ENCODE results near the gene PXDN.
"Not testable (repeated sequence)": the region's sequence is repeated elsewhere in the genome, so short reads cannot be mapped to it uniquely, and the experiment has no call there.

PXDN gene

DNA sequence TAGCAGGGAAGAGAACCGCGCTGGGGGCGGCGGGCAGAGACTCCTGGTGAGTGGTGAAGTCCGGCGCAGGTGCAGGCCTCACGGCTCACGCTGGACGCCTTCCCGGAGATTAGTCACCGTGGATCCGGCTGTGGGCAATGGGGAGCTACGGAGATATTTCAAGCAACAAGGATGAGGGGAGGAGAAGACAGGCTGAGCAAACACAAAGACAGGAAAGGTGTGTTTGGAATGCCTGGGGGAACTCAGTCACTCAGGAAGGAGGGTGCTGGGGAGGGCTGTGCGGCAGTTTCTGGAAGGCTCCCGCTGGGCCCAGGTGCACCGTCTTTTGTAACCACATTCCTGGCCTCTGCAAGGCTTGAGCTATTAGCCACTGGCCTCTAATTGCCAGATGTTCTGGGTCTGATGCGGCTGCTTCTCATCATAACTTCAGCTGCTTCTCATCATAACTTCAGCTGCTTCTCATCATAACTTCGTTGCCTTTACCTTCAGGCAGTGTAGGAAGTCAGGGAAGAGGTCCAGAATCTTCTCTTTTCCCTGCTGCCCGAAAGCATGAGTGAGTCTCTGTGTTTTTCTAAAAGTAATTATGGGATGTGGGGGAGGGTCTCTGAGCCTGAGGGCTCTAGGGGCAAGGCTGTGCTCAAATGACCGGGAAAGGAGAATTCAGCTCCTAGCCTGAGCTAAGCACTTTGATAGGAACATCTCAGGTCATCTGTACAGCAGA is 118.9 kb downstream of the PXDN start:
- H3K4me1 Mint-ChIP-seq = no peaks in the 10 kb centered on the region
- no peaks in the 10 kb centered on the region for H3K9me3 Mint-ChIP-seq
- H3K27me3 Mint-ChIP-seq = no peaks in the 10 kb centered on the region
- no peaks in the 10 kb centered on the region for H3K36me3 Mint-ChIP-seq (ENCODE audit: low read depth)
- no peak overlapping the region for H3K27ac Mint-ChIP-seq
- no peak for ATAC-seq
- no peak for DNase-seq
- H3K4me3 Mint-ChIP-seq = no peak overlapping the region

DNA sequence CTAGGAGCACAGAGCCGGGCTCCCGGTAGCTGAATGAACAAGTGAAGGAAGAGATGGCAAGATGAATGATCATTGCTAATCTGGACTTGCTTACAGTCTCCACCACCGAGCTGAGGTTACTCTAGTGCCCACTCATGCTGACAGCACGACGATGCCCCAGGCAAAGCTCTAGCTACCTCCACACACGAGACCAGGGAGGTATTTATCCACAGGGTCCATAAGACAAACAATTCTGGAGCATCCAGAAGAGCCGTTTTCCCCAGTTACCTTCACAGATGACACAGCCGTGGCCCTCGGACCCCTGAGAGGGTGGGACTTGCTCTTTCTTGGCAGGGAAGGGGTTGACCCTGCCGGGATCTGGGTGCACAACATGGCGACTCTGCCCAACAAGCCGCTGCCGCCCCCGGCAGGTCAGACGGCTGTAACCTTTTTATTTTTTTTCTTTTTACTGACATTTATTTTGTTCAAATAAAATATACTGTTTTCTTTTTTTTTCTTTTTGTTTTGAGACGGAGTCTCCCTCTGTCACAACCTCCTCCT is 120.3 kb downstream of the PXDN start:
- H3K9me3 Mint-ChIP-seq = no peaks in the 10 kb centered on the region

DNA sequence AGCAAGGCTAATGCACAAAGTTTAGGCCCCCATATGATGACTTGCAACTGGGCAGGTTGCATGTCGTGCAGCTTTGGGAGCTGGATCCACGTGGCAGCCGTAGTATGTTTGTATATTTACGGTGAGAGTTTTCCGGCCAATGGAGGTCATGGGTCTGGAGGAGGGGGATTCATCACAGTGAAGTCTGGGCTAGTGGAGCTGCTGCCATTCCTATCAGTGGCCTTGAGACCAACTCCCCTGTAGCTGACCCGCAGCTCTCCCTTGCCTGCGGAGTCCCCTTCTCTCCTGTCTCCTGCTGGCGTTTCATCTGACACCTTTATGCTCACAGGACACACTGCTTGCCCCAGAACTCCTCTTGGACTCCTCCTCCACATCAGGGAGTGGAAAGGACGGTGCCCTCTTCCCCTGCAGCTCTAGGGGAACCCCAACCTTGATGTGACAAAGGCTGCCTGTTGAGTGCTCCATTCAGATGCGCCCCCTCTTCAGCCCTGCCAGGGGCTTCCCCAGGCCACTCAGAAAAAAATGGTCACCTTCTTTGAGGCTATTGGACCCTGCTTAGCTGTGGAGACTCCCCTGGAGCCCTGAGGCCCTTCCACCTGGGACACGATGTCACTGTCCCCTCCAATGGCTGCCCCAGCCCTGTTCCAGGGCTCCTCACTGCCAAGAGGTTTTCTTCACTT is 121.7 kb downstream of the PXDN start:
- no peaks in the 10 kb centered on the region for H3K9me3 Mint-ChIP-seq
- no peaks in the 10 kb centered on the region for H3K4me1 Mint-ChIP-seq
- DNase-seq (no peak), ATAC-seq (no peak)
- no peaks in the 10 kb centered on the region for H3K36me3 Mint-ChIP-seq (ENCODE audit: low read depth)
- no peak overlapping the region for H3K4me3 Mint-ChIP-seq
- no peaks in the 10 kb centered on the region for H3K27me3 Mint-ChIP-seq
- no peak overlapping the region for H3K27ac Mint-ChIP-seq

More for the DNA sequence above, 120.3 kb downstream of the PXDN start:
- H3K27ac Mint-ChIP-seq = no peak overlapping the region
- DNase-seq (no peak), ATAC-seq (no peak)
- H3K27me3 Mint-ChIP-seq = no peaks in the 10 kb centered on the region
- H3K4me3 Mint-ChIP-seq = no peak overlapping the region
- H3K36me3 Mint-ChIP-seq (ENCODE audit: low read depth) = no peaks in the 10 kb centered on the region
- H3K4me1 Mint-ChIP-seq = no peaks in the 10 kb centered on the region

DNA sequence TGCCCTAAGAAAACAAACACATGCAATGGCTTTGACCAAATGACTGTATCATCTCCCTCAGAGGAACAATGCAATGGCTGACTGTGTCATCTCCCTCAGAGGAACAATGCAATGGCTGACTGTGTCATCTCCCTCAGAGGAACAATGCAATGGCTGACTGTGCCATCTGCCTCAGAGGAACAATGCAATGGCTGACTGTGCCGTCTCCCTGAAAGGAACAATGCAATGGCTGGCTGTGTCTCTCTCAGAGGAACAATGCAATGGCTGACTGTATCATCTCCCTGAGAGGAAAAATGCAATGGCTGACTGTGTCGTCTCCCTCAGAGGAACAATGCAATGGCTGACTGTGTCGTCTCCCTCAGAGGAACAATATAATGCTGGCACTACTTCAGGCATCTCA is 122.3 kb downstream of the PXDN start:
- H3K4me1 Mint-ChIP-seq, H3K27me3 Mint-ChIP-seq: not testable (repeated sequence)

DNA sequence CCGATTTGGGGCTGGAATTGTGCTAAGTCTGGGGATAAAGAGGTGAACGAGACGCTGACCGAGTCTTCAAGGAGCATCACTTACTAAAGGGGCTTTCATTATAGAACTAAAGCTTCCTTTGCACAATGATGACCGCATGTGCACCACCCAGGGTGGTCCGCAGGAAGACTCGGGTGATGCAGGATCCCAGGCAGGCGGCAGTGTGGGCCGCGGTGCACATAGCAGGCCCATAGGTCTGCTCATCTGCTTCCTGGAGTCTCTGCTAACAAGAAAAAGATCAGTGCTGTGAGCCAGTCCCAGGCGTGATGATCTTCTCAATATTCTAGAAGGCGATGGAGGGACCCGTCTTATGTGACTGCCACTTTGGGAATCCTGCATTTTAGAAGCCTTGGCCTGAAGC is 122.8 kb downstream of the PXDN start:
- DNase-seq = no peak
- H3K9me3 Mint-ChIP-seq = no peaks in the 10 kb centered on the region
- H3K4me3 Mint-ChIP-seq = no peak overlapping the region
- H3K4me1 Mint-ChIP-seq = no peaks in the 10 kb centered on the region
- no peaks in the 10 kb centered on the region for H3K27me3 Mint-ChIP-seq
- no peaks in the 10 kb centered on the region for H3K36me3 Mint-ChIP-seq (ENCODE audit: low read depth)
- no peak overlapping the region for H3K27ac Mint-ChIP-seq
- no peak for ATAC-seq

More for the DNA sequence above, 122.3 kb downstream of the PXDN start:
- DNase-seq; H3K27ac Mint-ChIP-seq; H3K36me3 Mint-ChIP-seq (ENCODE audit: low read depth); H3K9me3 Mint-ChIP-seq; H3K4me3 Mint-ChIP-seq; ATAC-seq: not testable (repeated sequence)

DNA sequence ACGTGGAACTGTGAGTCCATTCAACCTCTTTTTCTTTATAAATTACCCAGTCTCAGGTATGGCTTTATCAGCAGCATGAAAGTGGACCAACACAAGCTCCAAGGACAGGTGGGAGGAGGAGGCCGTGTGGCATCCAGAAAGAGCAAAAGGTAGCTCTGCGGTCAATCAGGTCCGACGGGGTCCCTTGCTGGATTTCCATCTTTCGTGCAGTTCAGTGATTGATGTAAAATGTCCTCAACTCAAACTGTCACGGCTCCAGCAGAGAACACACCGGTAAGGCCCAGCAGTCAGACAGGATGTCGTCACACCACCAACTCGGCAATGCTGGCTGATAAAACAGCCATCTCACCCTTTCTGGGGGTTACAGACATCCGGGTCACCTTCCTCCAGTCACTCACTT is 123.3 kb downstream of the PXDN start:
- DNase-seq (no peak), ATAC-seq (no peak)
- H3K9me3 Mint-ChIP-seq = no peaks in the 10 kb centered on the region
- H3K4me1 Mint-ChIP-seq = no peaks in the 10 kb centered on the region
- no peak overlapping the region for H3K4me3 Mint-ChIP-seq
- H3K27me3 Mint-ChIP-seq = no peaks in the 10 kb centered on the region
- no peaks in the 10 kb centered on the region for H3K36me3 Mint-ChIP-seq (ENCODE audit: low read depth)
- H3K27ac Mint-ChIP-seq = no peak overlapping the region

DNA sequence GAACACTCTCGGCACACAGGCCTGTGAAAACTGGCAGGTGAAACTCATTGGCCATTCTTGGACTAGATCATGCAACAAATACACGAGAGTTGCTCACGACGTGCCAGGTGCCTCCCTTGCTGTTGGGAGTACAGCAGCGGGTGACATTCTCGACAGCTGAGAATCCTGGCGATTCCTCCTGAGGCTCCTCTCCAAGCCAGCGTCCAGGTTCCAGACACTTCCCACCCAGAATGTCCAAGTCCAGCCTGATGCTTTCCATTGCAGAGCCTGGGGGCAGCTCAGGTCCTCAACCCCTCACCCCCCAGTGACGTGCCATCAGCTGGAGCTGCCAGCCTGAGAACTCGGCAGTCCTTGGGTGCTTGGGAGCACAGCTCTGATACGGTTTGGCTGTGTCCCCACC is 124.2 kb downstream of the PXDN start:
- DNase-seq = no peak
- no peak overlapping the region for H3K4me3 Mint-ChIP-seq
- no peaks in the 10 kb centered on the region for H3K4me1 Mint-ChIP-seq
- H3K27me3 Mint-ChIP-seq = no peaks in the 10 kb centered on the region
- no peak overlapping the region for H3K27ac Mint-ChIP-seq
- no peaks in the 10 kb centered on the region for H3K9me3 Mint-ChIP-seq
- no peaks in the 10 kb centered on the region for H3K36me3 Mint-ChIP-seq (ENCODE audit: low read depth)
- ATAC-seq = no peak

DNA sequence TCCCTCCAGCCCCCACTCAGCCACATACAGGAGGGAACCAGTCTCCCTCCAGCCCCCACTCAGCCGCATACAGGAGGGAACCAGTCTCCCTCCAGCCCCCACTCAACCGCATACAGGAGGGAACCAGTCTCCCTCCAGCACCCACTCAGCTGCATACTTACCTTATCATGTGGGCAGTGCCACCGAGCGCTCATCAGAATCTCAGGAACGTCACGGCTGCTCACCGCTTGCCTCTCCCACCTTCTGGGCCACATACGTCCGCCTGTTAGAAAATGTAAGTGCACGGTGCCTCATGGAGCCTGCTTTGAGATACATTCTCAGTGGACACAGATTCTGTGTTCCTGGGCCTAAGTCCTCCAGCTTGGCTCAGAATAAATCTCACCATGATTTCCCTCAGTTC is 124.8 kb downstream of the PXDN start:
- DNase-seq = no peak
- Mint-ChIP-seq H3K27ac (no peak overlapping the region), H3K27me3 (no peaks in the 10 kb centered on the region), H3K4me1 (no peaks in the 10 kb centered on the region), H3K36me3 (ENCODE audit: low read depth) (no peaks in the 10 kb centered on the region), H3K4me3 (no peak overlapping the region), H3K9me3 (no peaks in the 10 kb centered on the region)
- no peak for ATAC-seq

DNA sequence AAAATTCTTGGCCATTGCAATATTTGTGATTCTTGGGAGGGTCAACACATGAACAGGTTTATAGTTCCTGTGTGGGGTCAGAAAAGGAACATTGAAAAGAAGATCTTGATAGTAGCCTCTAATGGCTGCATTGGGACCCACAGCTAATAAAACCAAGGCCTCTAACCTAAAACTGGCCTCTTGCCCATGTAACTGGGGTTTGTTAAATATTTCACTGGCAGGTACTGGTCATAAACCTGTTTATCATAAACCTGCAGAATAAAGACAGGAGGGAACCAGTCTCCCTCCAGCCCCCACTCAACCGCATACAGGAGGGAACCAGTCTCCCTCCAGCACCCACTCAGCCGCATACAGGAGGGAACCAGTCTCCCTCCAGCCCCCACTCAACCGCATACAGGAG is 125.3 kb downstream of the PXDN start:
- ATAC-seq (no peak), DNase-seq (no peak)
- no peaks in the 10 kb centered on the region for H3K9me3 Mint-ChIP-seq
- H3K27ac Mint-ChIP-seq = no peak overlapping the region
- no peak overlapping the region for H3K4me3 Mint-ChIP-seq
- H3K27me3 Mint-ChIP-seq = peaks cover under 1% of the 10 kb centered on the region
- no peaks in the 10 kb centered on the region for H3K36me3 Mint-ChIP-seq (ENCODE audit: low read depth)
- peaks cover under 1% of the 10 kb centered on the region for H3K4me1 Mint-ChIP-seq

DNA sequence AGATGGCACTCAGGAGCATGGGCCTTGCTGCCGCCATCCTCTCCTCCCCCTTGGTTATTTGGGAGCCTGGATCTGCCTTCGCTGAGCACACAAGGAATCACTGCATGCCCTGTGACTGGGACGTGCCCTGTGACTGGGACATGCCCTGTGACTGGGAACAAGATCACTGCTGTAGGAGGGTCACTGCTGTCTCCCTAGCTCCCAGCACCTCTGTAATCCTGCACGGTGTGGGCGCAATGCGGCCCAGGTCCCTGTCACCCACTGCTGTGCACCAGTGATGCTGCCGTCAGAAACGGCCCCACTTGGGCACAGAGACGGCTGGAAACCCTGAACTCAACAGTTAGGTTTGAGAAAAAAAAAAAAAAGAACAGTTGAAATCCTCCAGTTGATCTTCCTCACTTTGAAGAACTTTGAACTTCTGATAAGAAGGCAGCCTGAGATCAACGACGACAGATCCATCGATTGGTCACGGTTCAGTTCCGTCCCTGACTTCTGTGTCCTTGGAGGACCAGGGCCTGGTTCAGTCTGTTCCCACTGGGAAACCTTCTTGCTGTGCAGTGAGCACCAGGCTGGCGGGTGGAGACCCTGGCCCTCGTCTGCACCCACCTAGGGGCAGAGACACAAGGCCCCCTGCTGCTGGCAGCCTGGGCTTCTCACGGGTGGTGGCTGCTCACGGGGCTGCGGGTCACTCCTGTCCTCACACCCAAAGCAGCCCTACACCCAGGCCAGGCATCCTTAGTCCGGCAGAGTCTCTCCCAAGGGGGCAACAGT is 125.9 kb downstream of the PXDN start:
- Mint-ChIP-seq H3K36me3 (ENCODE audit: low read depth) (no peaks in the 10 kb centered on the region), H3K4me3 (no peak overlapping the region), H3K27me3 (peaks cover 3% of the 10 kb centered on the region), H3K27ac (no peak overlapping the region), H3K4me1 (peaks cover 4% of the 10 kb centered on the region), H3K9me3 (no peaks in the 10 kb centered on the region)
- no peak for DNase-seq
- ATAC-seq = no peak

DNA sequence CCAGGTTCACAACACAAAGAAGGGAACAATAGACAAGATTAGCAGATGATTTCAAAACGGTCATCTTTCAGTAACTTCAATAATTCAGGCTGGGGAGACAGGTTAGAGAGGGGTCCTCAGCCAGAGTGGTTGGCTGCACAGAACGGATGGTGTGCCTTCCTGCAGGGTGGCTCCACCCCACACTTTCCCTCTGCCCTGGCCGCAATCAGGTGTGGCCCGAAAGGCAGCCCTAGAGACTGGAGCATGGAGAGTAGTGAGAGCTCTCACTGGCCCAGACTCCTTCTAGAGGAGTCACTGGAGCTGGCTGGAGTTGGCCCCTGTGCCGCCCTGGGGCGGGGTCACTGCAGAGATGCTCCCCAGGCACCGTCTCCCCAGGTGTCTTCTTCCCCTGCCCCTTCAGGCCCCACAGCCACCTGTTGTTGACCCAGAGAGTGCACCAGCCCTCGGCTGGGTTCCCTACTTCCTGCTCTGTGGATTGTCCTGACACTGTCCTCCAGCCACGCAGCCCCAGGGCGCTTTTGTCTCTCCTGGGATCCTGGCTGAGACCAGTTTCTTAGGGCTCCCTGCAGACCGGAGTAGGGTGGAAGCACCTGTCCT is 126.8 kb downstream of the PXDN start:
- Mint-ChIP-seq H3K9me3 (no peaks in the 10 kb centered on the region), H3K4me1 (peaks cover 4% of the 10 kb centered on the region), H3K4me3 (no peak overlapping the region), H3K27me3 (peaks cover 3% of the 10 kb centered on the region), H3K27ac (no peak overlapping the region), H3K36me3 (ENCODE audit: low read depth) (no peaks in the 10 kb centered on the region)
- ATAC-seq = no peak
- no peak for DNase-seq

DNA sequence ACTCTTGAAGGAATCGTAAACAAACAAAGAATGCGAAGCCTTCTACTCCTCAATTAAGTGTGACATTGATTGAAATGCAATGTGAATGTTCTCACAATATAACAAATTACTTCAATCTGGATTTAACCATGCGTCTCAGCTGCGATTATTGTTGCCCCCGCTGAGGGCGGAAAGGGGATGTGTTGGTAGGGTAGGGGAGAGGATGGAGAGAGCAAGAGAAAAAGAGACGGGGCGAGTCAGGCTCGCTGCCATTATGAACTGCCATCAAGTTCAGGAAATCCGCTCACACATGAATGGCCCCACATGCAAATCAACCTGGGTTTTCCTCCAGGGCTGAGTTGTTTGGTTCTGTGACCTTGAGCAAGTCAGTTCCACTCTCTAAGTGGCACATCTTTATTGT is 129.8 kb downstream of the PXDN start:
- Mint-ChIP-seq H3K27me3 (peaks cover 3% of the 10 kb centered on the region), H3K27ac (no peak overlapping the region), H3K4me3 (no peak overlapping the region), H3K9me3 (no peaks in the 10 kb centered on the region), H3K36me3 (ENCODE audit: low read depth) (no peaks in the 10 kb centered on the region), H3K4me1 (peaks cover 4% of the 10 kb centered on the region)
- ATAC-seq = no peak
- DNase-seq = no peak

DNA sequence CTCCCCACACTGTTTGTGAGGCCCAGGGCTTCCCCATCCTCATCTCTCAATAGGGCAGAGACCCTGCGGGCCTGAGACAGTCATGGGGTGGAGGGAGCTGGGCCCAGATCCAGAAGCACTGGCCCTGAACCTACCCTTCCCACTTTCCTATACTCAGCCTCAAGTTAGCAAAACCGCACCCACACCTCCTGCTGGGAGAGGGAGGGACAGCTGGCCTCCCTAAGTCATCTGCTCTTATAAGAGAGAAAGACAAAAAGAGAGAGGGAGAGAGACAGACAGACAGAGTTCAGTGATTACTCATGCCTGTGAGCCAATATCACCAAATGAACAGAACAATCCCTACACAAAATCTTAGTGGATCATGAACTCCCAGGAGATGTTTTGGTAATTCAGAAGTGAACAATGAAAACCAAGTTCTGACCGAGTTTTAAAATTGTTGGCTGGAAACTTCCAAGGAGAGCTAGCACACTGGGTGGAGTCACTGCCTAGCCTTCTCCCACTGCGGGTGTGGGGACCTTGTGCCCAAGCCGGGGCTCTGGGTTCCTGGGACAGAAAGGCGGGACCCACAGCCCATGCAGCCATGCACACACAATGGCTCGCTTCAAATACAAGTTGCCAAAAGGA is 130.5 kb downstream of the PXDN start:
- no peaks in the 10 kb centered on the region for H3K9me3 Mint-ChIP-seq
- peaks cover 4% of the 10 kb centered on the region for H3K4me1 Mint-ChIP-seq
- H3K36me3 Mint-ChIP-seq (ENCODE audit: low read depth) = no peaks in the 10 kb centered on the region
- ATAC-seq (no peak), DNase-seq (no peak)
- H3K27ac Mint-ChIP-seq = no peak overlapping the region
- no peak overlapping the region for H3K4me3 Mint-ChIP-seq
- peaks cover 3% of the 10 kb centered on the region for H3K27me3 Mint-ChIP-seq

DNA sequence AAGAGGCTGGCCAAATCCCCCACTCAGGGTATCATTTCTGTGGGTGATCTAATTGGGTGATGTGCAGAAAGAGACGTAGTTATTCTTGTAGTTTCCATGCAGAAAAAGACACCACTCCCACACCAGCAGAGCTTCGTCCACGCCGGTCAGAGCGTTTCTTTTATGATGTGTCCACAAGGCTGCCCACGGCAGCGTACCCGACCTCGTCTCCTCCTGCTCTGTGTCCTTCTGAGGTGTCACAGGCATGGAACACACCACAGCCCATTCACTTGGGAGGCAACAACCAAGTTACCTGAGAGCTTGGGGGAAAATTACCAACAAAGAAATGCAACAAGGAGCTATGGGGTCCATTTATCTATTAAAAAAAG is 131.3 kb downstream of the PXDN start:
- H3K27ac Mint-ChIP-seq = no peak overlapping the region
- no peaks in the 10 kb centered on the region for H3K36me3 Mint-ChIP-seq (ENCODE audit: low read depth)
- H3K4me1 Mint-ChIP-seq = peaks cover 4% of the 10 kb centered on the region
- no peak for DNase-seq
- H3K4me3 Mint-ChIP-seq = no peak overlapping the region
- peaks cover 3% of the 10 kb centered on the region for H3K27me3 Mint-ChIP-seq
- no peak for ATAC-seq
- H3K9me3 Mint-ChIP-seq = no peaks in the 10 kb centered on the region

Data from activated naive CD8-positive, alpha-beta T cell treated with anti-CD3 and anti-CD28 coated beads, Interleukin-2, amount 50 U/mL, for 24 hours (primary cell).